Kasumi-1 (cell line): ENCODE measurements around the gene RASL10B.

Experiments used
- DNase-seq, 2 experiments: peaks; one replicate each; lab custom pipeline; 2025; lab: John Stamatoyannopoulos, UW

The RASL10B gene

GRCh38 chr17:35717475-35717874 is 14.0 kb upstream of the RASL10B start:
- no peak for DNase-seq

- DNase-seq, result no peak
These were observed 7.7 kb upstream of the RASL10B start for GRCh38 chr17:35723735-35724134.

- no peak for DNase-seq
These were observed 6.4 kb upstream of the RASL10B start for GRCh38 chr17:35725058-35725457.

GRCh38 chr17:35725802-35726126 is 5.7 kb upstream of the RASL10B start:
- no peak for DNase-seq

GRCh38 chr17:35726127-35726952 is 5.1 kb upstream of the RASL10B start:
- no peak for DNase-seq

GRCh38 chr17:35726953-35727460 is 4.4 kb upstream of the RASL10B start:
- no peak for DNase-seq

- DNase-seq, result peak in 1 of 2 experiments; percentile 11
These were observed 3.8 kb upstream of the RASL10B start for GRCh38 chr17:35727635-35728034.

- DNase-seq, result no peak
These were observed 2.9 kb upstream of the RASL10B start for GRCh38 chr17:35728551-35728950.

GRCh38 chr17:35729405-35729833 is 2.0 kb upstream of the RASL10B start:
- no peak for DNase-seq

- no peak for DNase-seq
These were observed 936 bp upstream of the RASL10B start for GRCh38 chr17:35730400-35731005.

GRCh38 chr17:35731917-35732805 is 722 bp downstream of the RASL10B start:
- no peak for DNase-seq

- DNase-seq, result no peak
These were observed 1.3 kb downstream of the RASL10B start for GRCh38 chr17:35732806-35733136.

GRCh38 chr17:35733366-35733765 is 1.9 kb downstream of the RASL10B start:
- no peak for DNase-seq

GRCh38 chr17:35734396-35734795 is 3.0 kb downstream of the RASL10B start:
- no peak for DNase-seq

- DNase-seq, result no peak
These were observed 3.8 kb downstream of the RASL10B start for GRCh38 chr17:35735036-35735805.

GRCh38 chr17:35736236-35736635 is 4.8 kb downstream of the RASL10B start:
- DNase-seq, result no peak

GRCh38 chr17:35738519-35739133 is 7.2 kb downstream of the RASL10B start:
- DNase-seq, result no peak

- DNase-seq, result no peak
These were observed 8.8 kb downstream of the RASL10B start for GRCh38 chr17:35740216-35740615.

GRCh38 chr17:35740997-35741931 is 9.8 kb downstream of the RASL10B start:
- DNase-seq, result no peak

- DNase-seq, result no peak
These were observed 11.1 kb downstream of the RASL10B start for GRCh38 chr17:35742496-35742895.
